Heart left ventricle (tissue), 13 donors: ENCODE data around the gene GPR107.

Experiments
- CTCF ChIP-seq, 12 donors: fragments of 200-600 bp; sonication (generic) in 4 of 12; IDR thresholded peaks; one replicate each; pipeline versions ENCODE4 v1.5.0 to v1.8.0; 2018 to 2022; ENCODE audit warnings: antibody characterized with exemption in 12 of 12, mild to moderate bottlenecking in 5 of 12
- POLR2A ChIP-seq, 2 donors: fragments of 450-650 bp; IDR thresholded peaks; one replicate each; pipeline ENCODE4 v1.6.1; 2017; ENCODE audit warnings: antibody characterized with exemption in 2 of 2, mild to moderate bottlenecking in 2 of 2, moderate library complexity in 2 of 2
- donor health status: ischemic (EF 13 %, LVEDD 7.1; RV severe dilation, severe dysfunction).
- donor health status: DM: no; HTN: yes; CAD: no.
- donor health status: DM: no; HTN: no; CAD: no.
- donor health status: ischemic (EF 25% LVEDD 6.9; RV normal size, moderate dysfunction).
- donor health status: ischemic (EF 25% LVEDD 5.7; RV mildly dilated, moderate dysfunction).
- donor health status: ischemic (EF 35%, LVEDD 5.7; RV mildly dilated, moderate dysfunction).
- donor health status: nonischemic (EF 11% LVEDD 7.7; RV severe dilation, severe dysfunction).
- donor health status: DM: yes; HTN: yes; CAD: no.
- donor health status: PGD.
- donor health status: ischemic (EF 29% LVEDD 5.4; RV normal size, mild dysfunction).
- donor health status: nonischemic (EF 23%, LVEDD 6.1; RV moderate dilation, normal function).

DNA sequence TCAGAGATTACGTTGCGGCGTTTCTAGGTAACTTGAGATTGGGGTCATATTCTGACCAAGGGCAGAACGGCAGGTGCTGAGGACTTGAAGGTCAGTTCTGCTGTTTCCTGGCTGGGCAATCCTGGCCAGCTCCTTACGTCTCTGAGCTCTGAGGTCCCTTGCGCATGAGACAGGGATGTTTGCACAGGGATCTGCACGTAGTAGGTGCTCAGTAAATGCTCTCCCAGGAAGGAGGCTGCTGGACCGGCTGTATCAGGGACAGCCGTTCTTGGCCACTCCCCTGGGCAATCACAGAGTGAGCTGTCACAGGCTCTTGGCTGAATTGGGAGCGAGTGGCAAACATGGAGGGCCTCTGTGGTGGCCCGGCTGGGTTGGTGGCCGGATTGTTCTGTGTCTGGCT, 126.8 kb downstream of the GPR107 start:
- TF ChIP-seq CTCF (IDR thresholded peaks at IDR 0.05) (no peak), POLR2A (IDR thresholded peaks at IDR 0.05) (no peak)
